HG03196 (cell line): ENCODE measurements around the gene UBE2J2.

ENCODE experiments used
- ATAC-seq: cut with Tn5 transposase; IDR thresholded peaks from one replicate; pipeline ENCODE4 v1.9.1; 2021; ENCODE audit not compliant: unreplicated experiment

Gene UBE2J2

DNA sequence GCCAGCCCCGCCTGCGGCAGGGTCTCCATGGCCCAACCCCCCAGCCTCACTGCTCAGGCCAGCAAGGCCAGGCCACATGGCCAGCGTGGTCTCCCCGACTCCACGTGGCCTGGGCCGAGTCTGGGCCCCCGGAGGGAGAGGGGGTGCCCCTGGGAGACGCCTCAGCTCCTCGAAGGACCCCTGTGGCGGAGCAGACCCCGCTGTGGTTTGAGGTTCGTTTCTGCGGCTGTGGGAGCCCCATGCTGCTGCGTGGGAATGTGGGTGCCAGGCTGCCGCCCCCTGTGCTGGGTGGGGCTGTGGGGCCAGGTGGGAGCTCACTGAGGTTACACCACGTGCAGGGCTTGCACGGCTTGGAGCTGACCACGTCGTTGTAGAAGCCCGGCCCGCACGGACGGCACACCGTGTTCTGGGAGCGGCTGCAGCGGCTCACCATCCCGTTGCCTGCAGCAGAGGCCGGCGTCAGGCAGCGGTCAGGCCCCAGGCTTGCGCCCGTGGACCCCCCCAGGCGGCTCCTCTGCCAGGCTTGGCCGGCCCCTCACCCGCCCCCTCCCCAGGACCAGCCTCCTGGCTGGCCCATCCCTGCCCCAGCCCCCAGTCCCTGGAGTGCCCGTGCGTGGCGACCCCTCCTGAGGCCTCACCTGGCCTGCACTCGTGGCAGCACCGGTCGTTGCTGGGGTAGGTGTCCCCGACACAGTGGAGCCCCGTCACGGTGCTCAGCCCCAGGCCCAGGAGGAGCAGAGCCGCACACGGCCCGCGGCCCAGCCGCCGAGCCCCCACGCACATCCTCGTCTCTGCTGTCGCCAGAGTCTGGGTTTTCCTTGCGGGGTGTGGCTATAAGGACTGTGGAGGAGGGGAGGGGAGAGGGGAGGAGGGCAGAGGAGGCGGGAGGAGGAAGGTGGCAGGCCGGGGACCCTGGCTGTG, 60.0 kb downstream of the UBE2J2 start, which contains the start of gene TNFRSF4:
TSS of gene TNFRSF4 (minus strand) at position 809 of the 921 bp plus-strand sequence. CDS start at position 783, 26 bp downstream.
- ATAC-seq: no peak

DNA sequence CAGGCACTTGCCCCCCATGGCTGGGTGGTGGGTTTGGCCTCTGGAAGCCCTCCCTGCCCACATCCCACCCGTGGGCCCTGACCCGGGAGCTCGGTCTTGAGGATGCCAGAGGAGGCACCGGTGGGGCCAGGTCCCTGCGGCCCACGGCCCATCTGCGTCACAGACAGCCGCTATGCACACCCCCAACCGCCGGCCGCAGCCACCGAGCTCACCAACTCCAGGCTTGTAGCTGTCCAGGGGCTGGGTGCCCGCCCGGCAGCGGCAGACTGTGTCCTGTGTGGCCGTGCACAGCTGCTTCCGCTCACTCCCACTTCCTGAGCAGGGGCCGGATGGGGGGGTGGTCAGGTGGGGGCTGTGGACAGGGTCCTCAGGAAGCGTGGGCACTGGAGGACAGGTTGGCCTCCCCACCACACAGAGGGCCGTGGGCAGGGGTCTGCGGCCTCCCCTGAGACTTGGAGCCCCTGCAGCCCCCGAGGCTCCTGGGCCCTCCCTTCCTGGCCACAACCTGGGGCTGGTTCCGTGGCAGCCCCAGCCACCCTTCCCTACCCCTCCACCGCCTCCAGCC, 60.8 kb downstream of the UBE2J2 start:
- no peak for ATAC-seq

DNA sequence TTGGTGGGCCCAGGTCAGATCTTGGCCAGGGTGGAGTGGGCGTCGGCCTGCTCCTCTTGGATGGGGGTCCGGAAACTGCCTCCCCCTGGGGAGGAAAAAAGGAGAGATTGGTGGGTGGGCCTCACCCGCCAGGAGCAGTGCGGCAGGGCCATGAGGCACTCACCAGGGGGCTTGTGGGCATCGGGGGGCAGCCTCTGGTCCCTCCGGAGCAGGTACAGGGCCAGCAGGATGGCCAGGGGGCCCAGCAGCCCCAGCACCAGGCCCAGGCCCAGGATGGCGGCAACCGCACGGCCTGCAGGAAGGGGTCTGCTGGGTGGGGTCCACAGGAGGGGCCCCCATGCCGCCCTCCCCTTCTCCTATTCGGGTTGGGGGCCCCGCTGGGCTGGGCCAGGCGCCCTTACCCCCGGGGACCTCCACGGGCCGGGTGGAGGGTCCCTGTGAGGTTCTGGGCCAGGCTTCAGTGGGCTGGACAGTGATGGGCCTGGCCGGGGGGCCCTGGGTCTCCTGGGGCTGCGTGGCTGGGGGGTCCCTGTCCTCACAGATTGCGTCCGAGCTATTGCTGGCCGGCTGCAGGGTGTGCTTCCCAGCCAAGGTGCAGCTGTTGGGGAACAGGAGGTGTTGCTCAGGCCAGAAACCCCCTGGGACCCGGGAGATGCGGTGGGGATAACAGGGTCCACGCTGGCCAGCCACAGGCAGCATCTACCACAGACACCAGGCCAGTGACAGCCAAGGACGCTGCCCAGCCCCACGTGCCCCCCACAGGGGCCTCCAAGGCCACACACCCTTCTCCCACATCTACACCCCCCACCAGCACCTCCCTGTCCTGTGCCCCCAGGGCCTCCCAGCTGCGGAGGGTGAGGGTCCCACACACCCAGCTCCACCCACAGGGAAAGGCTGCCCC, 61.9 kb downstream of the UBE2J2 start:
- no peak for ATAC-seq

DNA sequence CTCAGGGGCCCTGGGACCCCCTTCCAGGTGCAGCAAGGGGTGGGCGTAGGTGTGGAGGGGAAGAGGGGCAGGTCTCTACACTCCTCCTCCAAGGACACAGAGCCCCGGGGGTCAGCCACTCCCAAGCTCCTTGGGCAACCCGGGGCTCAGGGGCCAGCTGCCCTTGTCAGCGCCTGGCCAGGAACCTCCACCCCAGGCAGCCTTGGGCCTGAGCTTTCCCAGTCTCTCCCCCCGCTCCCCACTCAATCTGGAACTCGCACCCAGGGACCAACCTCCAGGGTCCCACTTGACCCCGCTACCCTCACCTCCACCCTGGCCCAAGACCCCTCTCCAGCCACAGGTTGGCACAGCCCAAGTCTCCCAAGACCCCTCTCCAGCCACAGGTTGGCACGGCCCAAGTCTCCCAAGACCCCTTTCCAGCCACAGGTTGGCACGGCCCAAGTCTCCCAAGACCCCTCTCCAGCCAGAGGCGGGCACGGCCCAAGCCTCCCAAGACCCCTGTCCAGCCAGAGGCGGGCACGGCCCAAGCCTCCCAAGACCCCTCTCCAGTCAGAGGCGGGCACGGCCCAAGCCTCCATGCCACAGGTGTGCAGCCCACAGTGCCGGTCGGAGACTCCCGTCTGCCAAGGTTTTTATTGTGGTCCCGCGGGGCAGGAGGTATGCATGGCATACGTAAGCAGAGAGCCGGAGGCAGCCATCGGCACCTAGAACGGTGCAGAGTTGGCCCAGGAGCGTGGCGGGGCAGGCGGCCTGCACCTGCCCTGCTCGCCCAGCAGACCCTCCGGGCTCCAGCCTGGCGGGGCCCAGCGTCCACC, 62.7 kb downstream of the UBE2J2 start:
- no peak for ATAC-seq

DNA sequence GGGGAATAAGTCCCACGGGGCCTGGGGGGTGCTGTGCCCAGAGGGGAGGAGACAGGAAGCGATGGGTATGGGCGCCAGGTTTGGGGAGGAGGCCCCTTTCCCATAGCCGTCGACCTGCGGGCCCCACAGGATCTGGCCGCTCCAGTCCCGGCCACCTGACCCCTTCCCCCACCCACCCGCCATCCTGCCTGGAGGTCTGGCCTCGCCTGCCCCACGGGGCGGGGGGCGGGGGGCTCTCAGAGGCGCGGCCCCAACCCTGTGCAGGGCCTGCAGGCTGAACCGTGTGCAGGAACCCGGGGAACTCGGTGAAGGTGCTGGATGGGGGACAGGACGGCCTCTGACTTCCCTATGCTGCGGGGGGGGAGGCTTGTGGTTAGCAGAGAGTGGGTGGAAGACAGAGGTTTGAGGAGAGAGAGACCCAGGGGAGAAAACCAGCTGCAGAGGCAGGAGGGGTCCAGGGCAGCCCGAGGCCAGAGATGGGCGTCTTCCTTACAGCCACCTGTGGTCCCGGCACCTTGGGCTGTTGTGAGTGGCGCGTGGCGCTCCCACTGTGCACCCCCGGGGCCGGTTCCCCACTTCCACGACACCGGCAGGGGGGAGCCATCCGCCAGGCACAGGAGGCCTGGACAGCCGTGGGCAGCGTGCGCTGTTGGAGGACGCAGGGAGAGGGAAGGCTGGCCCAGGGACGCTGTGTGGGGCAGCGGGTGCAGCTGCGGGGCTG, 64.8 kb downstream of the UBE2J2 start:
- no peak for ATAC-seq

DNA sequence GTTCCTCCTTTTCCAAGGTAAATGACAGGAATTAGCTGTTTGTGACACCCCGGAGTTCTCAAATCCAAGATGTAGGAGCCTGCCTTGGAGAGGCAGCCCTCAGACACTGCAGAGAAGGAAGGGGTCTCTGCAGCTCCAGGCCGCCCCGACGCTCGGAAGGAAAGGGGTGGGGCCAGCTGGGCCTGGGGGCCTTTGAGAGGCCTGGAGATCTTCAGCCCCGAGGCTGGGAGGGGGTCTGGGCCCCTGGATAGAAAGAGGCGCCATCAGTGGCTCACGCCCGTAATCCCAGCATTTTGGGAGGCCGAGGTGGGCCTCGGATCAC, 66.1 kb downstream of the UBE2J2 start:
- no peak for ATAC-seq

DNA sequence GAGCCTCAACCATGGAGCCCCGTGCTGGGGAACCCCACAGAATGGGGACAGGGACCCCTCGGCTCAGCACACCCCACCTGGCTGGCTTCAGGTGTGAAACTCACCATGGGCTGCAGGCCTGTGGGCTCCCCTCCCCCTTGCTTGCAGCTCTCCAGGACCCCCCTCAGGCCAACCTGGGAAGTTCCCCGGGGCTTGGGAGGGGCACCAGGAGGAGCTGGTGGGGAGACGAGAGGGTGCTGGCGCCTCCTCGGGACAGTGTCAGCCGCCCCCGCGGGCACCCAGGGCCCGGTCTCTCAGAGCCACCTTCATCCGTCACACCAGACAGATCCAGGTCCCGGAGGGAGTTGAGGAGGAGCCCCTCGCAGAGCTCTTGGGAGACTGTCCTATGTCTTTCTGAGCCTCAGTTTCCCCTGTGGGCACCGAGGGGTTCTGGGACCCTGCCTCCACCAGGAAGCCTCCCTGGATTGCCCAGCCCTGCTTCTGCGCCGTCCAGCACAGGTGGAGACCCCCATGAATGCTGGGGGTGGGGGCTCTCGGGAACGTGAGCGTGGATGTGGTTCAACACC, 66.6 kb downstream of the UBE2J2 start:
- no peak for ATAC-seq

DNA sequence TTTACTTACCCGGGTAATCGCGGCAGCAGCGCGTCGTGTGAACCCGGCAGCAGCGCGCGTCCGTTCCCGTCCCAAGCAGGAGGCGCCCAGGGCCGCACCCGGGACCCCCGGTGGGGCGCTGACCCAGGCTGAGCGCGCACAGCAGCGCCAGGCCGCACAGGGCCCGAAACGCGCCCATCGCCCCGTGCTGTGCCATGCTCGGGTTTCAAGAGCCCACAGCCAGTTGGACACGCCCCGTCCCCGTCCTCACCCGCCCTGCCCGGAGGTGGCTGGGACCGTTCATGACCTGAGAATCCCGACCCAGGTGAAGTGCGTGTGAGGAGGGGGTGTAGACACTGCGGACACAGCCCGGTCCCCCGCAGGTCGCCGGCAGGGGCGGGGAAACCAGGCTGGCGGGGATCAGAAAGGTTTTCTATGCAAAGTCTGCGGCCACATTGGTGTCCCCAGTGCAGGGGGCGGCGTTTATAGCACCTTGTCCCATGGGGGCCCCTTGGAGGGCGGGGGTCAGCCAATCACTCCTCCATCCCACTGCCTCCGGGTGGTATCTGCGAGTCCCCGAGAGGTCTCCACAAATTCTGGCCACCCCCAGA, 67.2 kb downstream of the UBE2J2 start, which contains the start of gene TNFRSF18:
TSS of gene TNFRSF18 (minus strand) at position 217 of the 590 bp plus-strand sequence. CDS start at position 196, 21 bp downstream.
- no peak for ATAC-seq

DNA sequence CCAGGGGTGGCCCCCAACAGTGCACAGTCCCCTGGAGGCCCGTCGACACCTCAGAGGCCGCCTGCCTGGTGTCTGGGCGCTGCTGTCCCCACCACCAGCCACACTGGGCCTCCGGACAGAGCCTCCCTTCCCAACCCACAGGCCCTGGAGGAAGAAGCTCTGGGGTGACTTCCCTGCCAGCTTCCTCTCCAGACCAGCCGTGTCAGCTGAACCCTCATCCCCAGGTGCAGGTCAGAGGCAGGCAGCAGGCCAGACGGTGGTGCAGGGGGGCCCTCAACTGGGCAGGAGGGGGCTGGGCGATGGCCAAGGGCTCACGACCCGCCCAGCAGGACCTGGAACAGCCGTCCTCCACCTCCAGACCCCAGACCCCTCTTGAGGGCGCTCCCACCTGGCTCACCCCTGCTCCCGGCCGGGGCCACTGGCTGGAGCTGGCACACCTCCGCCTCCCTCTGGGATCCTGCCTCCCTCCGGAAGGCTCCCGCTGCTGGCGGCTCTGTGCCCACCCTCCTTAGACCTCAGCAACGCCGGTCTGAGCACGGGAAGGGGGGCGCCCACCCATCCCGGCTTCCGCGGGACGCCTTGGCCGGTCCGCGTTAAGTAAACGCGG, 67.8 kb downstream of the UBE2J2 start:
- ATAC-seq: no peak

DNA sequence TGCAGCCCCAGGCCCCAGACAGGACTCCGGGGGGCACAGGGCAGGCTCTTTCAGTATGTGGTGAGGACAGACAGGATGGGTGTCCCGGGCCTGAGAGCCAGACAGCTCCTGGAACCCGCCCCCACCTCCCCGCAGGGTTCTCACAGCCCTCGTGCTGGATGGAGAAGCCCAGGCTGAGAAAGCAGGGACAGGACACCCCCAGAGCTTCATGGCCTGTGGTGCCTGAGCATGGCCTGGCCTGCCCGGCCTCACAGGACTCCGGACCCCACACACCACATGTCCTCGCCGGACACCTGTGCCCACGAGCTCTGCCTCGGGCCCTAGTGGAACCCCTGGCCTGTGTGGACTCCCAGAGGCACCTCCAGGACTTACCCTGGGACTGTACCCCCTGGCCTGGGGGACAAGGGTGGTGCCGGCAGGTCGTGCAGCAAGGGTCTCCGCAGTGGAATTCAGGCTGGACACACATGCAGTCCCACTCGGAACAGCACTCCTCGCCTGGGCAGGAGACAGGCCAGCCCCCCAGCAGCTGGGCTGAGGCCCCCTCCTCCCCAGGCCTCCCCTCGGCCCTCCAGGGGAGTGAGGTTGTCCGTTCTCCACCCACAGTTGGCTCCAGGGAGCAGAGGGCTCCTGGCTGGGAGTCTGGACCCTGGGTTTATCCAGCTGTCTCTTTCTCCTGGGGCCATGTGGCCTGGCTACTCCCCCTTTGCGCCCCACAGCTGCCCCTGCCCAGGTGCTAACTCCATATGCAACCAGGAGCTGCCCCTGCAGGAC, 68.5 kb downstream of the UBE2J2 start:
- no peak for ATAC-seq

DNA sequence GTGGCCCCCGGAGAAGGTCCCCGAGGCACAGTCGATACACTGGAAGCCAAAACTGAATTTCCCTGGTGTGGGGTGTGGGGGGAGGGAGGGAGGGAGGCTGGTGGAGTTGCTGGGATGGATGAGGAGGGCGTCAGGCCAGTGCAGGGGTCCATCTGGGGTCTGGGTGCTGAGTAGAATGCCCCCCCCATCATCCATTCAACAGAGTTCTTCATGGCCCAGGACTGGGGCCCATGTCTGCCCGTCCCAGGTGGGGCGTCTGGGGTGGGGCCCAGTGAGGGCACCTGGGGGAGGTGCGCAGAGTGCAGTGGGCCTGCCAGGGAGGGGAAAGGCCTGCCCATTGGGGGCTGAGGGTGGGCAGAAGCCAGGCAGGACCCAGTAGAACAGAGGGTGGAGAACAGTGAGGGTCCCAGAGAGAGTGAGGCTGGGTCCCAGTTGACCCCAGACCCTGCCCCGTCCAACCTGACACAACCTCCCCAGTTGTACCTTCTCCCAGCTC, 69.2 kb downstream of the UBE2J2 start:
- ATAC-seq: no peak
